Pancreas (tissue), 10 donors: Measurements from ENCODE around the gene FHIT. TPM values are rescaled to one million over a fixed set of nuclear protein-coding genes. Genes with fewer than 3 reads are reported as not detected.

ENCODE experiments used
- ATAC-seq, 4 donors: fragments of 200-7000 bp; cut with Tn5 transposase; one replicate each; pipeline versions ENCODE4 v1.8.0 to v1.9.1; 2020; ENCODE audit warnings: mild to moderate bottlenecking in 4 of 4, moderate library complexity in 4 of 4
- DNase-seq, 6 donors: peaks; one replicate each; pipeline ENCODE4 v3.0.0-alpha.2; 2020
- FAIRE-seq: peaks from 2 replicates; lab custom pipeline; 2012; peaks lifted over from hg19 to GRCh38; lab: Jason Lieb, UNC
- H3K27ac ChIP-seq, 4 donors: fragments of 200-600 bp; sonication (generic); 1 replicate in 3 of 4; 2 replicates in 1 of 4; pipeline versions ENCODE4 v1.5.0 to v1.8.0; 2020
- H3K27me3 ChIP-seq, 4 donors: fragments of 200-600 bp; one replicate each; pipeline ENCODE4 v1.8.0; 2021
- H3K36me3 ChIP-seq, 3 donors: fragments of 200-600 bp; sonication (generic) in 1 of 3; one replicate each; pipeline versions ENCODE4 v1.5.0 to v1.8.0; 2020 to 2021
- H3K4me1 ChIP-seq, 3 donors: fragments of 200-600 bp; one replicate each; pipeline ENCODE4 v1.8.0; 2021
- H3K4me3 ChIP-seq, 4 donors: fragments of 200-600 bp; sonication (generic) in 2 of 4; one replicate each; pipeline versions ENCODE4 v1.5.0 to v1.8.0; 2020 to 2021
- H3K9me3 ChIP-seq, 4 donors: fragments of 200-600 bp; one replicate each; pipeline ENCODE4 v1.8.0; 2021
- WGBS, 2 donors: extraction: QIAGEN DNeasy Blood & Tissue Kit; methylation state at CpG; one replicate each; pipeline ENCODE4 v1.1.7; 2013; 5-methylcytosine and 5-hydroxymethylcytosine counted together
- intact Hi-C, 3 donors: fragments of 100-400 bp; cut with DNase I; formaldehyde crosslinking; loops; one replicate each; pipeline versions ENCODE4 v1.11.1 to v1.14.2; 2022
- polyA plus RNA-seq, 2 donors: library from polyadenylated mRNA; stranded (reverse); fragments of 200-250 nt; gene quantifications; one replicate each; pipeline ENCODE4 v1.2.3, GENCODE V29; 2013
- total RNA-seq, 6 donors: library from RNA; stranded (reverse); fragmentation: NEBNext Ultra II Directional in 4 of 6; extraction: Animal tissue kit (Norgen Biotek cat#: 25700) in 4 of 6; gene quantifications; one replicate each; pipeline versions ENCODE4 v1.2.1 to v1.2.4, GENCODE V29; 2021 to 2023
- TF ChIP-seq, protein P1 (sequence below), 4 donors: fragments of 200-600 bp; sonication (generic) in 3 of 4; IDR thresholded peaks; one replicate each; pipeline versions ENCODE4 v1.5.0 to v1.8.0; 2021; ENCODE audit warnings: antibody characterized with exemption in 4 of 4
- donor health status: healthy with polysubstance abuse.
- donor health status: DM: no; HTN: no; CAD: no; lungs with moderate emphysema.
- donor health status: DM: no; HTN: no; CAD: no.
- donor health status: control.
- donor health status: control.
- donor health status: Bipolar disorder and iron deficiency.
- donor health status: DM: yes; HTN: yes; CAD: no.
- donor health status: DM: no; HTN: no; CAD: no.
- donor health status: DM: no; HTN: no; CAD: no.
- donor health status: DM: yes; HTN: yes; CAD: no.

Gene FHIT
- total and polyA plus RNA-seq, 8 donors, result 4.8 to 15.7 (median 8.0) TPM

DNA sequence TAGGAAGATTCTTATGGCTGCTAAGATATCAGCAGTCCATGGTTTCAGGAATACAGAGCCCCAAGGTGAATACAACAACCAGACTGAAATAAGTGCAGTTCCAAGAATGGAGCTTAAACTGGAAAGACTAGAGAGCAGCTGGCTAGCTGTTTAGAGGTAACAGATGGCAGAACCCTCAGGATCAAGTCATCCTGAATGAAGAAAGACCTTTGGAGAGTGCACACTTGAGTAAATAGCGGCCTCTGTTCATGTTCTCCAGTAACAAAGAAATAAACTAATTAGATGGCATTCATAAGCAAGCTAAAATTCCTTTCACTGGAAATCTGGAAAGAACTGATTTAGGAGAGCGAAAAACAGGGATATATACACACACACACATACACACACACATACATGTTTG lies 968.4 kb downstream of the FHIT start:
- Histone ChIP-seq H3K4me3 (no peak overlapping the region), H3K27ac (no peak overlapping the region), H3K27me3 (no peaks in the 10 kb centered on the region), H3K36me3 (no peaks in the 10 kb centered on the region), H3K4me1 (no peaks in the 10 kb centered on the region), H3K9me3 (no peaks in the 10 kb centered on the region)
- TF ChIP-seq, protein P1, sequence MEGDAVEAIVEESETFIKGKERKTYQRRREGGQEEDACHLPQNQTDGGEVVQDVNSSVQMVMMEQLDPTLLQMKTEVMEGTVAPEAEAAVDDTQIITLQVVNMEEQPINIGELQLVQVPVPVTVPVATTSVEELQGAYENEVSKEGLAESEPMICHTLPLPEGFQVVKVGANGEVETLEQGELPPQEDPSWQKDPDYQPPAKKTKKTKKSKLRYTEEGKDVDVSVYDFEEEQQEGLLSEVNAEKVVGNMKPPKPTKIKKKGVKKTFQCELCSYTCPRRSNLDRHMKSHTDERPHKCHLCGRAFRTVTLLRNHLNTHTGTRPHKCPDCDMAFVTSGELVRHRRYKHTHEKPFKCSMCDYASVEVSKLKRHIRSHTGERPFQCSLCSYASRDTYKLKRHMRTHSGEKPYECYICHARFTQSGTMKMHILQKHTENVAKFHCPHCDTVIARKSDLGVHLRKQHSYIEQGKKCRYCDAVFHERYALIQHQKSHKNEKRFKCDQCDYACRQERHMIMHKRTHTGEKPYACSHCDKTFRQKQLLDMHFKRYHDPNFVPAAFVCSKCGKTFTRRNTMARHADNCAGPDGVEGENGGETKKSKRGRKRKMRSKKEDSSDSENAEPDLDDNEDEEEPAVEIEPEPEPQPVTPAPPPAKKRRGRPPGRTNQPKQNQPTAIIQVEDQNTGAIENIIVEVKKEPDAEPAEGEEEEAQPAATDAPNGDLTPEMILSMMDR (IDR thresholded peaks at IDR 0.05), result no peak
- FAIRE-seq (no peak), ATAC-seq (peak in 2 of 4 donors; percentile 51 to 53), DNase-seq (no peak)
- intact Hi-C loops, result no loop called here
- 93 to 96% methylated on average over 2 of the region's 2 CpGs for WGBS, 2 donors

DNA sequence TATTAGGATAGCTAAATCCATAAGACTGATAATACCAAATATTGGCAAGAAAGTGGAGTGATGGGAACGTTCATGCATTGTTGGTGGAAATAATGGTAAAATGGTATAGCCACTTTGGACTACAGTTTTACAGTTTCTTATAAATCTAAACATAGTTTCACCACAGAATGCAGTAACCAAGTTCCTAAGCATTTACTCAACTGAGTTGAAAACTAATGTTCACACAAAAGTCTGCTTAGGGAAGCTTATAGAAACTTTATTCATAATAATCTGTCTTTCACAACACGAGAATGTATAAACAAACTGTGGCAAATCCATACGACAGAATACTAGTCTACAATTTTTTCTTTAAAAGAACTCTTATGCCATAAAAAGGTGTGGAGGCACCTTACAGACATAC lies 969.3 kb downstream of the FHIT start:
- ATAC-seq (no peak), DNase-seq (no peak), FAIRE-seq (no peak)
- no peak overlapping the region for H3K27ac ChIP-seq
- no peaks in the 10 kb centered on the region for H3K36me3 ChIP-seq
- no peaks in the 10 kb centered on the region for H3K27me3 ChIP-seq
- no peaks in the 10 kb centered on the region for H3K4me1 ChIP-seq
- whole genome bisulfite sequencing, 2 donors, result 75 to 86% methylated on average over 3 of the region's 3 CpGs
- no peak overlapping the region for H3K4me3 ChIP-seq
- intact Hi-C loops, result no loop called here
- TF ChIP-seq, protein P1 (IDR thresholded peaks at IDR 0.05), result no peak
- H3K9me3 ChIP-seq, result no peaks in the 10 kb centered on the region

DNA sequence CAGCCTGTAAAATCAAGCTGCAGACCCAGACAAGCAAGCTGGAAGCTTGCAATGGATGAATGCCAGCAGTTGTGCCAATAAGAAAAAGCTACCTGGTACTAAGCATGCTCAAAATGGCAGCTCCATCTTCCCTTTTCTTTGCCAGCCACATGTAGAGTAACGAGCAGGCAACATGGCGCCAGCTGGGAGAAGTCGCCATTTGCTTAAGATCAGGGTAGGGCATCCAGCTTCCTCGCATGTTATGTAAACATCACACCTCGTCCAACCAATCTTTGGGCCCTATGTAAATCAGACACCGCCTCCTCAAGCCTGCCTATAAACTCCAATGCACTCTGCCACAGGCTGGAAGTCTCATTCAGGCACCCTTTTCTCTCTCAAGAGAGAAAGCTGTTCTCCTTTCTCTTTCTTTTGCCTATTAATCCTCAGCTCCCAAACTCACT lies 973.9 kb downstream of the FHIT start:
- no peak overlapping the region for H3K4me3 ChIP-seq
- H3K4me1 ChIP-seq, result no peaks in the 10 kb centered on the region
- WGBS, 2 donors, result 95 to 96% methylated on average over 6 of the region's 6 CpGs
- ATAC-seq, result no peak
- no peak overlapping the region for H3K27ac ChIP-seq
- H3K36me3 ChIP-seq, result no peaks in the 10 kb centered on the region
- intact Hi-C loops, result no loop called here
- H3K27me3 ChIP-seq, result no peaks in the 10 kb centered on the region
- DNase-seq, result no peak
- TF ChIP-seq, protein P1 (IDR thresholded peaks at IDR 0.05), result no peak
- FAIRE-seq, result no peak
- H3K9me3 ChIP-seq, result no peaks in the 10 kb centered on the region

DNA sequence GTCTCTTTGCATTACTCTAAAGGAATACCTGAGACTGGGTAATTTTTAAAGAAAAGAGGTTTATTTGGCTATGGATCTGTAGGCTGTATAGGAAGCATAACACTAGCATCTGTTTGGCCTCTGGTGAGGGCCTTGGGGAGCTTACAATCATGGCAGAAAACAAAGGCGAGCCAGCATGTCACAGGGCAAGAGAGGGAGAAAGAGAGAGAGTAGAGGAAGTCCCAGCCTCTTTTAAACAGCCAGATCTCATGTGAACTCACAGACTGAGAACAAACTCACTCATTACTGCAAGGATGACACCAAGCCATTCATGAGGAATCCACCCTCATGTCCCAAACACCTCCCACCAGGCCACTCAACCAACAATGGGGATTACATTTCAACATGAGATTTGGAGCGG lies 974.6 kb downstream of the FHIT start:
- Histone ChIP-seq H3K9me3 (no peaks in the 10 kb centered on the region), H3K27ac (no peak overlapping the region), H3K4me1 (no peaks in the 10 kb centered on the region), H3K36me3 (no peaks in the 10 kb centered on the region), H3K4me3 (no peak overlapping the region), H3K27me3 (no peaks in the 10 kb centered on the region)
- FAIRE-seq, result no peak
- DNase-seq, result no peak
- WGBS, 2 donors, result 96 to 98% methylated on average over 2 of the region's 2 CpGs
- intact Hi-C loops, result no loop called here
- no peak for ATAC-seq
- TF ChIP-seq, protein P1 (IDR thresholded peaks at IDR 0.05), result no peak

DNA sequence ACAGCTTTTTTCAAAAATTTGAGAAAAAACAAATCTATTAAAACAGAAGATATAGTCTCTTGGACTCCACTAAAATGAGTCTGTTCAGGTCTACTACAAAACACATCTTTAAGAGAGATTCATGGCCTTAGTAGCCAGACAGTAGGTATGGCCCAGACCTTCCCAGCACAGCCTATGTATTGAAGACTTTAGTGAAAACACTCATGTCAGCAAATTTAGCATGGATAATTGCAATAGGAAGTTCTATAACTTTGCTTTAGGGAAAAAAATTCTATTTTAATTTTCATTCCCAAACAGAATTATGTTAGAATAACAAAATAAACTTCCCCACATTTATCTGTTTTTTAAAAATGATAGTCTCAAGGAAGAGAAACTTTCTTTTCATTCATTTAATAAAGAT lies 976.6 kb downstream of the FHIT start:
- DNase-seq (no peak), ATAC-seq (no peak), FAIRE-seq (no peak)
- no peaks in the 10 kb centered on the region for H3K27me3 ChIP-seq
- H3K4me3 ChIP-seq, result no peak overlapping the region
- TF ChIP-seq, protein P1 (IDR thresholded peaks at IDR 0.05), result no peak
- no peaks in the 10 kb centered on the region for H3K36me3 ChIP-seq
- no peaks in the 10 kb centered on the region for H3K4me1 ChIP-seq
- H3K9me3 ChIP-seq, result no peaks in the 10 kb centered on the region
- intact Hi-C loops, result no loop called here
- no peak overlapping the region for H3K27ac ChIP-seq
